Psoas muscle (tissue), 8 donors: Measurements from ENCODE around the gene ZNF547. TPM values are rescaled to one million over a fixed set of nuclear protein-coding genes. Genes with fewer than 3 reads are reported as not detected.

Source experiments
- ATAC-seq, 4 donors: fragments of 200-7000 bp; cut with Tn5 transposase; one replicate each; pipeline ENCODE4 v1.9.1; 2020; ENCODE audit warnings: moderate library complexity in 3 of 4, mild to moderate bottlenecking in 2 of 4
- DNase-seq, 2 donors: peaks; one replicate each; pipeline ENCODE4 v3.0.0-alpha.2; 2020
- H3K27ac ChIP-seq: fragments of 200-600 bp; one replicate; pipeline ENCODE4 v1.8.0; 2022
- H3K27me3 ChIP-seq, 3 donors: fragments of 200-600 bp in 1 of 3; one replicate each; pipeline versions ENCODE4 v1.6.1 to v1.8.0; 2013 to 2022; ENCODE audit warnings: low read length in 2 of 3, mild to moderate bottlenecking in 2 of 3, moderate library complexity in 1 of 3; ENCODE audit not compliant: insufficient read depth in 3 of 3
- H3K36me3 ChIP-seq, 2 donors: fragments of 200-600 bp in 1 of 2; one replicate each; pipeline versions ENCODE4 v1.6.1 to v1.8.0; 2013 to 2022; ENCODE audit warnings: low read depth in 1 of 2, mild to moderate bottlenecking in 1 of 2, moderate library complexity in 1 of 2; ENCODE audit not compliant: insufficient read depth in 1 of 2
- H3K4me1 ChIP-seq: fragments of 200-600 bp; one replicate; pipeline ENCODE4 v1.8.0; 2022
- H3K4me3 ChIP-seq: fragments of 200-600 bp; one replicate; pipeline ENCODE4 v1.8.0; 2022; ENCODE audit warnings: mild to moderate bottlenecking
- H3K9me3 ChIP-seq: fragments of 200-600 bp; one replicate; pipeline ENCODE4 v1.8.0; 2022
- CTCF ChIP-seq: fragments of 200-600 bp; IDR thresholded peaks from one replicate; pipeline ENCODE4 v1.8.0; 2022; ENCODE audit warnings: antibody characterized with exemption
- whole genome bisulfite sequencing, 3 donors: extraction: QIAGEN DNeasy Blood & Tissue Kit; methylation state at CpG; one replicate each; pipeline versions ENCODE4 v1.1.6 to v1.1.7; 2013; 5-methylcytosine and 5-hydroxymethylcytosine counted together
- intact Hi-C, 2 donors: fragments of 100-400 bp; cut with DNase I; formaldehyde crosslinking; loops; one replicate each; pipeline versions ENCODE4 v1.11.0 to v1.14.2; 2022
- polyA plus RNA-seq, 3 donors: library from polyadenylated mRNA; stranded (reverse); fragments of 200-250 nt; gene quantifications; one replicate each; pipeline ENCODE4 v1.2.3, GENCODE V29; 2013
- total RNA-seq, 4 donors: library from RNA; stranded (reverse); fragmentation: NEBNext Ultra II Directional in 2 of 4; extraction: Animal tissue kit (Norgen Biotek cat#: 25700) in 2 of 4; gene quantifications; one replicate each; pipeline versions ENCODE4 v1.2.1 to v1.2.4, GENCODE V29; 2021 to 2023
- donor health status: healthy with polysubstance abuse.
- donor health status: DM: no; HTN: no; CAD: no; lungs with moderate emphysema.
- donor health status: Bipolar disorder and iron deficiency.
- donor health status: healthy.
- donor health status: DM: yes; HTN: yes; CAD: no.
- donor health status: DM: no; HTN: no; CAD: no.
- donor health status: DM: no; HTN: no; CAD: no.
- donor health status: DM: yes; HTN: yes; CAD: no.

Gene ZNF547
- total and polyA plus RNA-seq, 7 donors, result 0.80 to 3.3 (median 1.4) TPM

DNA sequence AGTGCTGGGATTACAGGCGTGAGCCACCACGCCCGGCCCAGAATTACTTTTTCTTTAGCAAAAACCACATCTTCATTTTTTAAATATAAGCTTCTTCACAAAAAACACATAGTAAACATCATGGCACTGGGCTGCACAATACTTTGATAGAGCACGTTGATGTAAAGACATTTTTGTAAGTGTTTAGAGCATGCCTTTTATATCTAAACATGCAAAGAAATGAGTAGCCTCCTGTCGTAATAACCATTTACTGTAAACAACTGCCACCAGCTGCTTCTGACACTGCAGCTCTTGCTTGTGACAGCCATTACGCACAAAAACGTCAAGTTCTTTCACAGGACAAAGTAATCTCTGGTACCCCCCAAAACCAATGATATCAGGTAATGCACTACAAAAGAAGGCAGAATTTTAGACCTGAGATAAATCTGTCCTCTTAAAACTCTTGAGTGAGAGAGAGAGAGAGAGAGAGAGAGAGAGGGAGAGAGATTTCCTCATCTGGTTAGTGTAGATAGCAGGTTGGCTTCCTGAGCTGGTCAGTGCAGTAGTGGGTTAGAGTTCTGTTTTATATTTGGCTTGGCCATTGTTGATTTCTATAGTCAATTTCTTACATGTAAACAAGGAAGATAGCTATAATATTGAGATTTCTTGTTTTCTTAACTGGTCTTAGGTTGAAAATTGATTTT is 19.6 kb downstream of the ZNF547 start:
- Histone ChIP-seq H3K4me3 (no peak overlapping the region), H3K27ac (no peak overlapping the region), H3K4me1 (no peaks in the 10 kb centered on the region), H3K27me3 (no peaks in the 10 kb centered on the region), H3K36me3 (peaks cover 3 to 6% of the 10 kb centered on the region in 2 donors), H3K9me3 (peaks cover 17% of the 10 kb centered on the region)
- WGBS, 3 donors, result 81 to 84% (median 82%) methylated on average over 7 of the region's 7 CpGs
- intact Hi-C loops, result no loop called here
- no peak for ATAC-seq
- DNase-seq, result no peak
- TF ChIP-seq CTCF, result no peak

- ATAC-seq (peak in 1 of 4 donors; percentile 1), DNase-seq (no peak)
- peak overlapping the region; percentile 93 for H3K27ac ChIP-seq
- intact Hi-C loops, result loop anchor here in 1 of 2 donors (2.0 kb wide), 1 partner anchor 22 kb away; no protein-coding TSS in a partner anchor
- 53 to 54% (median 54%) methylated on average over 11 of the region's 11 CpGs for WGBS, 3 donors
- H3K36me3 ChIP-seq, result peaks cover 3 to 5% of the 10 kb centered on the region in 2 donors
- H3K27me3 ChIP-seq, result no peaks in the 10 kb centered on the region
- H3K4me1 ChIP-seq, result peaks cover 7% of the 10 kb centered on the region
- H3K4me3 ChIP-seq, result peak overlapping the region; percentile 90
- no peak for TF ChIP-seq CTCF
- H3K9me3 ChIP-seq, result no peaks in the 10 kb centered on the region
Observed at GRCh38 chr19:57389194-57389729, 25.9 kb downstream of the ZNF547 start.

GRCh38 chr19:57389730-57390598 is 26.6 kb downstream of the ZNF547 start, which contains the start of gene ZNF548:
Gene ZNF548 (plus strand): TSS chr19:57389854. CDS start chr19:57390100, 246 bp downstream.
- peaks cover 7 to 9% of the 10 kb centered on the region in 2 donors for H3K36me3 ChIP-seq
- peak within 1 kb of the TSS; percentile 93 for H3K27ac ChIP-seq
- ATAC-seq, result peak; percentile 99
- intact Hi-C loops, result loop anchor here in 1 of 2 donors (2.0 kb wide), 1 partner anchor 23 kb away; no protein-coding TSS in a partner anchor
- peaks cover 7% of the 10 kb centered on the region for H3K4me1 ChIP-seq
- H3K27me3 ChIP-seq, result no peaks in the 10 kb centered on the region
- 0 to 1% (median 1%) methylated on average over 50 of the region's 50 CpGs for WGBS, 3 donors
- DNase-seq, result peak; percentile 97 to 98
- peak within 1 kb of the TSS; percentile 90 for H3K4me3 ChIP-seq
- TF ChIP-seq CTCF, result peak; percentile 24
- H3K9me3 ChIP-seq, result no peaks in the 10 kb centered on the region

DNA sequence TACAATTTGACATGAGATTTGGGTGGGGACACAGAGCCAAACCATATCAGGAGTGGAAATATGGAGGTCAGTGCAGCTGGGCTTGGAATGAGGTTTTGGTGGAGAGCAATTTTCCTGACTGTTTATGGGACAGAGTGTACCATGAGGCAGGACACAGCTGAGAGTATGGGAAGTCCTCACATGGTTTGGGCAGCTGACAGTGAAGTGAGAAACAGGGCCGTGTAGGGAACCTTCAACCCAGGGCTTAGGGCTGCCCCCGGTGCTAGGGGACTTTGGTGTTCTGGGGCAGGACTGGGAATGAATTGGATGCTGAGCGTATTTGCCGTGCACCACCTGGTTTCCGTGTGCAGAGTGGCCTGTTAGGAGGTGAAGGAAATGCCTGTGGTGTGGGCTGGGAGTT is 32.4 kb downstream of the ZNF547 start:
- Histone ChIP-seq H3K9me3 (peaks cover 24% of the 10 kb centered on the region), H3K27me3 (no peaks in the 10 kb centered on the region), H3K36me3 (peaks cover 36 to 62% of the 10 kb centered on the region in 2 donors), H3K4me1 (peaks cover 7% of the 10 kb centered on the region), H3K27ac (no peak overlapping the region), H3K4me3 (no peak overlapping the region)
- intact Hi-C loops, result no loop called here
- no peak for TF ChIP-seq CTCF
- DNase-seq (no peak), ATAC-seq (peak in 1 of 4 donors; percentile 40)
- WGBS, 3 donors, result 90 to 92% (median 90%) methylated on average over 5 of the region's 5 CpGs
